ENCODE data around the gene SVOP.

- no peak for TF ChIP-seq POLR2A (IDR thresholded peaks at IDR 0.05; ENCODE audit: low read length)
- TF ChIP-seq GATA1 (IDR thresholded peaks at IDR 0.05; ENCODE audit: low read depth, low read length) = no peak
Observed at GRCh38 chr12:108918206-108918605, 102.7 kb downstream of the SVOP start.
